GM12878 (cell line): ENCODE data around the gene REPS1.

ENCODE experiments used
- CHD2 ChIP-seq: IDR thresholded peaks from 2 replicates; pipeline ENCODE4 v1.6.1; 2011; ENCODE audit warnings: low read depth, low read length, improper control_type of control experiment, borderline replicate concordance
- GABPA ChIP-seq: IDR thresholded peaks from 2 replicates; pipeline ENCODE4 v1.6.1; 2014; ENCODE audit warnings: antibody characterized with exemption, low read depth, mild to moderate bottlenecking, inconsistent platforms
- TF ChIP-seq, protein P1 (sequence below): fragments of 450-650 bp; formaldehyde crosslinking; IDR thresholded peaks from 2 replicates; pipeline ENCODE4 v1.4.0; 2020; ENCODE audit warnings: mild to moderate bottlenecking, moderate library complexity

- TF ChIP-seq CHD2 (no peak), GABPA (no peak)
- TF ChIP-seq, protein P1, sequence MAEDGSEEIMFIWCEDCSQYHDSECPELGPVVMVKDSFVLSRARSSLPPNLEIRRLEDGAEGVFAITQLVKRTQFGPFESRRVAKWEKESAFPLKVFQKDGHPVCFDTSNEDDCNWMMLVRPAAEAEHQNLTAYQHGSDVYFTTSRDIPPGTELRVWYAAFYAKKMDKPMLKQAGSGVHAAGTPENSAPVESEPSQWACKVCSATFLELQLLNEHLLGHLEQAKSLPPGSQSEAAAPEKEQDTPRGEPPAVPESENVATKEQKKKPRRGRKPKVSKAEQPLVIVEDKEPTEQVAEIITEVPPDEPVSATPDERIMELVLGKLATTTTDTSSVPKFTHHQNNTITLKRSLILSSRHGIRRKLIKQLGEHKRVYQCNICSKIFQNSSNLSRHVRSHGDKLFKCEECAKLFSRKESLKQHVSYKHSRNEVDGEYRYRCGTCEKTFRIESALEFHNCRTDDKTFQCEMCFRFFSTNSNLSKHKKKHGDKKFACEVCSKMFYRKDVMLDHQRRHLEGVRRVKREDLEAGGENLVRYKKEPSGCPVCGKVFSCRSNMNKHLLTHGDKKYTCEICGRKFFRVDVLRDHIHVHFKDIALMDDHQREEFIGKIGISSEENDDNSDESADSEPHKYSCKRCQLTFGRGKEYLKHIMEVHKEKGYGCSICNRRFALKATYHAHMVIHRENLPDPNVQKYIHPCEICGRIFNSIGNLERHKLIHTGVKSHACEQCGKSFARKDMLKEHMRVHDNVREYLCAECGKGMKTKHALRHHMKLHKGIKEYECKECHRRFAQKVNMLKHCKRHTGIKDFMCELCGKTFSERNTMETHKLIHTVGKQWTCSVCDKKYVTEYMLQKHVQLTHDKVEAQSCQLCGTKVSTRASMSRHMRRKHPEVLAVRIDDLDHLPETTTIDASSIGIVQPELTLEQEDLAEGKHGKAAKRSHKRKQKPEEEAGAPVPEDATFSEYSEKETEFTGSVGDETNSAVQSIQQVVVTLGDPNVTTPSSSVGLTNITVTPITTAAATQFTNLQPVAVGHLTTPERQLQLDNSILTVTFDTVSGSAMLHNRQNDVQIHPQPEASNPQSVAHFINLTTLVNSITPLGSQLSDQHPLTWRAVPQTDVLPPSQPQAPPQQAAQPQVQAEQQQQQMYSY (CRISPR knock-in tag): no peak
Measured at GRCh38 chr6:138907167-138907566, 80.9 kb downstream of the REPS1 start.
